ENCODE data around the gene GSPT1. TPM values are rescaled to one million over a fixed set of nuclear protein-coding genes. Genes with fewer than 3 reads are reported as not detected.
A peak's percentile ranks its signal among the peaks of the same experiment; 100 is the strongest.

GSPT1 gene
- total RNA-seq, 1 experiment from 2014 or later = 173 TPM

DNA sequence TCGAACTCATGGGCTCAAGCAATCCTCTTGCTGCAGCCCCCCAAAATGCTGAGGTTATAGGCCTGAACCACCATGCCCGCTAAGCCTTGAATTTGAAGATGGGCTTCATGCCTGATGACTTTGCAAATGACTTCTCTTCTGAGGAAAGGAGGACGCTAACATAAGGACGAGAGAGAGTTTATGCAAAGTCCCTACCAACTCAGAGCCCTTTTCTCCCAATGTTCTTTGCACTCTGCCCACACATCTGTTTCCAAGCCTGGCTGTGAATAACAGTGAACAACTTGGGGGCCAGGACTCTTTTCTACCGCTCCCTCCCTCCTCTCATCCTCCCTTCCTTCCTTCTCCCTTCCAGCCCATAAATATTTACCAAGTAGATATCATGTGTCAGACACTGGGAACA is 34.6 kb upstream of the GSPT1 start:
- Histone ChIP-seq H3K14ac (ENCODE audit: insufficient read depth, low read length) (no peak overlapping the region), H3K4me1 (ENCODE audit: insufficient read depth, low read length) (no peaks in the 10 kb centered on the region), H3K23ac (ENCODE audit: insufficient read length, low read depth, low read length) (no peak overlapping the region), H2BK20ac (ENCODE audit: low read depth, low read length, poor library complexity, severe bottlenecking) (no peak overlapping the region), H3K18ac (ENCODE audit: insufficient read length, low read depth, low read length) (no peak overlapping the region), H2BK15ac (ENCODE audit: low read depth, low read length) (no peak overlapping the region), H2BK5ac (ENCODE audit: insufficient read length, low read length) (no peak overlapping the region), H3K4me2 (ENCODE audit: insufficient read depth, insufficient read length, low read length) (no peak overlapping the region), H3K9me3 (ENCODE audit: control insufficient read depth, low read depth, low read length) (no peaks in the 10 kb centered on the region), H3K56ac (ENCODE audit: insufficient read length, low read depth, low read length) (no peak overlapping the region), H4K5ac (ENCODE audit: insufficient read length, low read depth, low read length) (no peak overlapping the region), H3K79me1 (ENCODE audit: insufficient read depth, low read depth, low read length, poor library complexity, severe bottlenecking) (no peaks in the 10 kb centered on the region), H3K4ac (ENCODE audit: low read depth, low read length) (no peak overlapping the region), H2AK5ac (ENCODE audit: insufficient read length, low read length) (no peak overlapping the region), H3K27me3 (ENCODE audit: insufficient read depth, low read length) (no peaks in the 10 kb centered on the region), H4K8ac (replicated peaks; ENCODE audit: insufficient read length, low read depth, low read length) (no peak overlapping the region), H3K79me2 (ENCODE audit: insufficient read depth, low read length) (no peaks in the 10 kb centered on the region), H2AFZ (ENCODE audit: low read length) (no peak overlapping the region), H3K23me2 (ENCODE audit: insufficient read length, low read depth, low read length, poor library complexity, severe bottlenecking) (no peaks in the 10 kb centered on the region), H3K9ac (ENCODE audit: extremely low read depth, insufficient read length, low read length) (no peak overlapping the region), H2BK12ac (ENCODE audit: insufficient read length, low read depth, low read length) (no peak overlapping the region), H3K27ac (ENCODE audit: insufficient read length, low read depth, low read length) (no peak overlapping the region), H4K20me1 (ENCODE audit: control insufficient read depth, insufficient read depth, insufficient read length) (no peaks in the 10 kb centered on the region), H3T11ph (ENCODE audit: low read length) (no peak overlapping the region), H4K91ac (ENCODE audit: insufficient read length, low read depth, low read length) (no peak overlapping the region), H2BK120ac (ENCODE audit: low read depth, low read length, poor library complexity, severe bottlenecking) (no peak overlapping the region)
- Mint-ChIP-seq H3K27me3 (ENCODE audit: low read depth) (no peaks in the 10 kb centered on the region), H3K36me3 (ENCODE audit: insufficient read depth in 1 of 3, low read depth in 3 of 3) (no peaks in the 10 kb centered on the region), H3K9me3 (no peaks in the 10 kb centered on the region), H3K4me1 (peaks cover 10 to 11% of the 10 kb centered on the region in 2 experiments; a peak in 3 of 4 replicates), H3K4me3 (no peak overlapping the region), H3K27ac (peak overlapping the region in 1 of 3 experiments; percentile 42; a peak in 1 of 7 replicates)
- WGBS (ENCODE audit: extremely low coverage, insufficient read length, low lambda C conversion rate) = no CpG with 5 or more reads among the region's 5 CpGs
- no peak for DNase-seq
- TF ChIP-seq, protein P1, sequence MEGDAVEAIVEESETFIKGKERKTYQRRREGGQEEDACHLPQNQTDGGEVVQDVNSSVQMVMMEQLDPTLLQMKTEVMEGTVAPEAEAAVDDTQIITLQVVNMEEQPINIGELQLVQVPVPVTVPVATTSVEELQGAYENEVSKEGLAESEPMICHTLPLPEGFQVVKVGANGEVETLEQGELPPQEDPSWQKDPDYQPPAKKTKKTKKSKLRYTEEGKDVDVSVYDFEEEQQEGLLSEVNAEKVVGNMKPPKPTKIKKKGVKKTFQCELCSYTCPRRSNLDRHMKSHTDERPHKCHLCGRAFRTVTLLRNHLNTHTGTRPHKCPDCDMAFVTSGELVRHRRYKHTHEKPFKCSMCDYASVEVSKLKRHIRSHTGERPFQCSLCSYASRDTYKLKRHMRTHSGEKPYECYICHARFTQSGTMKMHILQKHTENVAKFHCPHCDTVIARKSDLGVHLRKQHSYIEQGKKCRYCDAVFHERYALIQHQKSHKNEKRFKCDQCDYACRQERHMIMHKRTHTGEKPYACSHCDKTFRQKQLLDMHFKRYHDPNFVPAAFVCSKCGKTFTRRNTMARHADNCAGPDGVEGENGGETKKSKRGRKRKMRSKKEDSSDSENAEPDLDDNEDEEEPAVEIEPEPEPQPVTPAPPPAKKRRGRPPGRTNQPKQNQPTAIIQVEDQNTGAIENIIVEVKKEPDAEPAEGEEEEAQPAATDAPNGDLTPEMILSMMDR (conservative IDR thresholded peaks at IDR 0.05) = no peak
